DOHH2 (cell line): ENCODE measurements around the gene USP34.

Source experiments
- EZH2phosphoT487 ChIP-seq: fragments of 200-600 bp; sonication (generic); IDR thresholded peaks from 2 replicates; pipeline ENCODE4 v1.6.1; 2017; ENCODE audit warnings: borderline replicate concordance, mild to moderate bottlenecking, antibody characterized with exemption, low read length, moderate library complexity, mixed read lengths
- TF ChIP-seq, protein P1 (sequence below): fragments of 200-600 bp; sonication (generic); IDR thresholded peaks from one replicate; pipeline ENCODE4 v1.5.1; 2014; ENCODE audit warnings: antibody characterized with exemption, mild to moderate bottlenecking, low read depth, low read length; ENCODE audit not compliant: poor library complexity, severe bottlenecking

DNA sequence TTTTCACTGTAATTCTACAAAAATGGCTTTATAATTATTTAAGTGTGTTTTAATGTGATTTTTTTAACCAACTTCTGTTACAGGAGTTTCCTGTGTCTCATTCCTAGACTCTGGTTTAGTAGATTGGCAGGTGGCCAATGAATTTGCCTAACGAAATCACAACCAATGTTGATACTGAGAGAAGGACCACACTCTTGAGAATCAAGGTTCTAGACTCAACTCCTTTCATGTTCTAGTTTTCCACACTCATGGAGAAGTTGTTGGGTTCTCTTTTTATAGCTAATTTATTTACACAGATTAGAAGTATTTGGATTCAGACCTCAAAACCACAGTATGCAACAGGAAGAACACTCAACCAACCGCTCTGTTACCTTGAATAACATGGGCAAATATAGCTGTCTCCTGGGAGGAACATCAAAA lies 22.6 kb upstream of the USP34 start:
- TF ChIP-seq, protein P1, sequence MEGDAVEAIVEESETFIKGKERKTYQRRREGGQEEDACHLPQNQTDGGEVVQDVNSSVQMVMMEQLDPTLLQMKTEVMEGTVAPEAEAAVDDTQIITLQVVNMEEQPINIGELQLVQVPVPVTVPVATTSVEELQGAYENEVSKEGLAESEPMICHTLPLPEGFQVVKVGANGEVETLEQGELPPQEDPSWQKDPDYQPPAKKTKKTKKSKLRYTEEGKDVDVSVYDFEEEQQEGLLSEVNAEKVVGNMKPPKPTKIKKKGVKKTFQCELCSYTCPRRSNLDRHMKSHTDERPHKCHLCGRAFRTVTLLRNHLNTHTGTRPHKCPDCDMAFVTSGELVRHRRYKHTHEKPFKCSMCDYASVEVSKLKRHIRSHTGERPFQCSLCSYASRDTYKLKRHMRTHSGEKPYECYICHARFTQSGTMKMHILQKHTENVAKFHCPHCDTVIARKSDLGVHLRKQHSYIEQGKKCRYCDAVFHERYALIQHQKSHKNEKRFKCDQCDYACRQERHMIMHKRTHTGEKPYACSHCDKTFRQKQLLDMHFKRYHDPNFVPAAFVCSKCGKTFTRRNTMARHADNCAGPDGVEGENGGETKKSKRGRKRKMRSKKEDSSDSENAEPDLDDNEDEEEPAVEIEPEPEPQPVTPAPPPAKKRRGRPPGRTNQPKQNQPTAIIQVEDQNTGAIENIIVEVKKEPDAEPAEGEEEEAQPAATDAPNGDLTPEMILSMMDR, result no peak
- no peak for TF ChIP-seq EZH2phosphoT487
